HG02678 (cell line): ENCODE results near the gene TESK2.
A peak's percentile ranks its signal among the peaks of the same experiment; 100 is the strongest.

Experiments
- ATAC-seq: cut with Tn5 transposase; IDR thresholded peaks from one replicate; pipeline ENCODE4 v1.9.1; 2021; ENCODE audit warnings: mild to moderate bottlenecking, moderate library complexity; ENCODE audit not compliant: unreplicated experiment

TESK2 gene

DNA sequence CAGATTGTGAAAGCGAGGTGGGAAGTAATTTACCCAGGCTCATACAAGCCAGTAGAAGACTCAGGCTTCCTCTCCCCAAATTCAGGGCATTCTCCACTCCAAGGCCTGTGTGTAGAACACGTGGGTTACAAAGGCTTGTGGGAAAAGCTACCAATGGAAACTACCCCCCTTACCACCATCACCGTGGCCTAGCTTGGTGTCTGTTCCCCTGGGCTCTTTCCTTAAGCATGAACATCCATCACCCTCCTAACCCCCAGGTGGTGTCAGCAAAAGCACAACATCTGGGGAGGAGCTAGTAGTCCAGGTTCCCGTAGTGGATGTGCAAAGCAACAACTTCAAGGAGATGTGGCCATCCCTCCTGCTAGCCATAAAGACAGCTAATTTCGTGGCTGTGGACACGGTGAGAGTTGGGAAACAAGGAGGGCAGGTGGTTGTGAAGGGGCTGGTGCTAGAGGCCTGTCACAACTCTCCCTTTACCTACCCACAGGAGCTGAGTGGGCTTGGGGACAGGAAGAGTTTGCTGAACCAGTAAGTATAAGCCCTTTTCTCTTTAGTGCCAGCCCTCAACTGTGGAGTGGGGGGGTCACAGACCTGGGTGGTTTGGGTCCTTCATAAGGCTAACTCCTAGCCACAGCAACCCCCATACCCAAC is 150.0 kb downstream of the TESK2 start:
- ATAC-seq = no peak

DNA sequence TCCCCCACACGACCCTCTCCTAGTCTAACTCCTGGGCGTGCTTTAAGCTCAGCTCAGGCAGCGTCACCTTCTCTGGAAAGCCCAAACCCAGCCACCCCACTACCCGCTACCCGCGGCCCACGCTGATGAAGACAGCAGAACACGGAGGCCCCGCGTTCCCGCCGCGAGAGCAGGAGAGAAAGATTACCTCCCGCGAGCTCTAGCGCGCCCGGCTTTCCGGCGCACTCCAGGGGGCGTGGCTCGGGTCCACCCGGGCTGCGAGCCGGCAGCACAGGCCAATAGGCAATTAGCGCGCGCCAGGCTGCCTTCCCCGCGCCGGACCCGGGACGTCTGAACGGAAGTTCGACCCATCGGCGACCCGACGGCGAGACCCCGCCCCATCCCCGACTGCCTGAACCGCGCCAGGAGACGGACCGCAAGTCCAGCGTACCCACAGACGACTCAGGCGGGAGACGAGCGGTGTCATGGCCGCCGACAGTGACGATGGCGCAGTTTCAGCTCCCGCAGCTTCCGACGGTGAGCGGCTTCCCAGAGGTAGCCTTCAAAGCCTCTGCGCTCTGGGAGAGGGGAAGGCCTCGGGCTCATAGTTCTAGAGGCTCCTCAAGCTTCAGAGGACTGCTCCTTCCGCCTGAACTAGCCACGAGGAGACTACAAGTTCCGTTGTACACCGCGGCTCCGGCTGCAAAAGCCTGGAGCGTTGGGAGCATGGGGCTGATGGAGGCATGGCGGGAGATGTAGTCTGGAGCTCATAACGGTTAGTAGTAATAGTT is 151.0 kb downstream of the TESK2 start, which contains the start of the genes MUTYH and TOE1:
MUTYH (minus strand) TSS at position 652 of the 770 bp plus-strand sequence. CDS start 5,935 bp downstream, outside the sequence.
TOE1 (plus strand) TSS at position 382 of the 770 bp plus-strand sequence; CDS start at position 465, 83 bp downstream.
- peak; percentile 88 for ATAC-seq

DNA sequence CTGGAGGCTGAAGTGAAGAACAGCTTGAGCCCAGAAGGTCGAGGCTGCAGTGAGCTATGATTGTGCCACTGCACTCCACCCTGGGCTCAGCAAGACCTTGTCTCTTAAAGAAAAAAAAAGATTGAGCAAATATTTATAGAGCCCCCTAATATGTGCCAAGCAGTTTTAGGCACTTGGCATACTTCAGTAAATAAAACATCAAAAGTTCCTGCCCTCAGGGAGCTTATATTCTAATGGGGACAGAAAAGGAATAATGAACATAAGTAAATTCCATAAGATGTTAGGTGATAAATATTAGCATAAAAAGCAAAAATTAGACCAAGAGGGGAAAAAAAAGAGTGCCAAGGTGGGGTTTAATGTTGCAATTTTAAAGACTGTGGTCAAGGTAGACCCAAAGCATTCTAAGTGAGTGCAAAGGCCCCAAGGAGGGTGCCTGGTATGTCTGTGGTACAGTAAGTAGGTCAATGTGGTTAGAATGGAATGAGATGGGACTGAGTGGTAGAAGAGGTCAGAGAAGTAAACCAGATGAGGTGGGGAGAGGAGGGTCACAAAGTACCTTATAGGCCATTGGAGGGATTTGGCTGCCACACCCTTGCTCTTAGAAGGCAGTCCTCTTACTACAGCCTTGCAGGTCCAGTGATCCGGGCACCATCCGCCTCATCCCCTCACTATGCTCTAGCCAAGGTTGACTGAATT is 153.2 kb downstream of the TESK2 start:
- ATAC-seq = no peak

- no peak for ATAC-seq
Measured at GRCh38 chr1:45335855-45336324, 155.1 kb downstream of the TESK2 start.

- no peak for ATAC-seq
Measured at GRCh38 chr1:45334308-45335245, 156.4 kb downstream of the TESK2 start.

GRCh38 chr1:45332346-45332720 is 158.6 kb downstream of the TESK2 start:
- no peak for ATAC-seq

DNA sequence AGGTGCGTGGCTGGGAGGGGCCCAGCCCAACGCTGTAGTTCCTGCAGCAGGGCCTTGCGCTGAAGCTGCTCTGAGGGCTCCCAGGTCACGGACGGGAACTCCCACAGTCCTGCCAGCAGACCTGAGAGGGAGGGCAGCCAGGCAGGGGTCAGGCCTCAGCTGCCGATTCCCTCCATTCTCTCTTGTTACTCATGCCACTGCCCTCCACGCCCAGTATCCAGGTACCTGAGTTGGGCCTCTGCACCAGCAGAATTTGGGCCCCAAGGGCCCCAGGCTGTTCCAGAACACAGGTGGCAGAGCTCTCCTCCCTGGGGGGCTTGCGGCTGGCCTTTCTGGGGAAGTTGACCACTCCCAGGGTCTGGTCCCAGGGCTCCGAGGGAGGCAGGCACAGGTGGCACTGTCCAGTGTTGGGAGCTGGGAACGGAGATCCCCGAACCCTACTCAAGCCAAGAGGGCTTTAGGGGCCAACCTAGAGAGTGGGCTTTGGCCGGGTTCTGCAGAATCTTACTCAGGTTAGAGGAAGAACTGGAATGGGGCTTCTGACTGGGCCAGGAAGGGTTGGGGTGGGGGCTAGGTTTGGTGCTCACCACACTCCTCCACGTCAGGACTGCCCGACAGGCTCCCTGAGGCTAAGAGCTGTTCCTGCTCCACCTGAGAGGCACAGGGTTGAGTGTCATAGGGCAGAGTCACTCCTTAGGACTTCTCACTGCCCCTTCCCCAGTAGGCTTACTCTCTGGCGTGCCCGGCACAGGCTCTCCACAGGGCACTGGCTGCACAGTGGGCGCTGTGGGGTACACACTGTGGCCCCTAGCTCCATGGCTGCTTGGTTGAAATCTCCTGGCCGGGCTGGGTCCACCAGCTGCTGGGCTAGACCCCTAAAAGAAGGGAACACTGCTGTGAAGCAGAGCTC is 159.3 kb downstream of the TESK2 start:
- ATAC-seq = no peak

DNA sequence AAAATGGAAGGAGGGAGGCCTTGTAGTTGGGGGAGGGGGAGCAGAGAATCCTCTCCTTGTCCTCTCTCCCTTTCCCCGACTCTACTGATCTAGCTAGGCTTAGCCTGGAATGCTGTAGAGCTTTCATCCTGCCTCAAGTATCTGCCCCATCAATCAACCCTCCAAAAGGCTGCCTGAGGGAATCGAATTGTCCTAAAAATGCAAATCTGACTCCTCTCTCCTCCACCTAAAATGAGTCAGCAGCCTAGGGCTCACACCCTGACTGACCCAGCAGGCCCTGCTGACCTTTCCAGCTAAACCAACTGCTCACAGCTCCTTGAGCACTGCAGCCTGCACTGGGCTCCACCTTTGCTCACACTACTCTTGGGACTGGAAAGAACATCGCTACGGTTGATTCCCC is 161.5 kb downstream of the TESK2 start:
- no peak for ATAC-seq

DNA sequence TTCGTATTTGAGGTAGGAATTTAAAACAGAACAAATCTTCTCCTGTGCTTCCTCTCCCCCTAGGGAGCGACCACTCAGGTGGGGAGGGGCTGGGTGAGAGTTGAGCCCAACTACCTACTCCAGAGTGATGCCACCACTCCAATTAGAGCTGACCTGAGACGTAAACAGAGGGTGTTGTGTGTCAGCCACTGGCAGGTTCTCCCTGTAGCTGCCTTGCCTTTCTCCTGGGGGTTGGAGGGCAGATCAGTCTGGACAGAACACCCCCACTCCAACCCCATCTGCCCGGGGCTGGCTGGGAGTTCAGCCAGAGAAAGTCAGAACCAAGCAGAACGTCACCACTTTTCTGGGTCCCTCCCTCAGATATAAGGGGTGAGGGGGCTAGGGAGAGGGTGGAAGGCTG is 162.3 kb downstream of the TESK2 start:
- no peak for ATAC-seq

DNA sequence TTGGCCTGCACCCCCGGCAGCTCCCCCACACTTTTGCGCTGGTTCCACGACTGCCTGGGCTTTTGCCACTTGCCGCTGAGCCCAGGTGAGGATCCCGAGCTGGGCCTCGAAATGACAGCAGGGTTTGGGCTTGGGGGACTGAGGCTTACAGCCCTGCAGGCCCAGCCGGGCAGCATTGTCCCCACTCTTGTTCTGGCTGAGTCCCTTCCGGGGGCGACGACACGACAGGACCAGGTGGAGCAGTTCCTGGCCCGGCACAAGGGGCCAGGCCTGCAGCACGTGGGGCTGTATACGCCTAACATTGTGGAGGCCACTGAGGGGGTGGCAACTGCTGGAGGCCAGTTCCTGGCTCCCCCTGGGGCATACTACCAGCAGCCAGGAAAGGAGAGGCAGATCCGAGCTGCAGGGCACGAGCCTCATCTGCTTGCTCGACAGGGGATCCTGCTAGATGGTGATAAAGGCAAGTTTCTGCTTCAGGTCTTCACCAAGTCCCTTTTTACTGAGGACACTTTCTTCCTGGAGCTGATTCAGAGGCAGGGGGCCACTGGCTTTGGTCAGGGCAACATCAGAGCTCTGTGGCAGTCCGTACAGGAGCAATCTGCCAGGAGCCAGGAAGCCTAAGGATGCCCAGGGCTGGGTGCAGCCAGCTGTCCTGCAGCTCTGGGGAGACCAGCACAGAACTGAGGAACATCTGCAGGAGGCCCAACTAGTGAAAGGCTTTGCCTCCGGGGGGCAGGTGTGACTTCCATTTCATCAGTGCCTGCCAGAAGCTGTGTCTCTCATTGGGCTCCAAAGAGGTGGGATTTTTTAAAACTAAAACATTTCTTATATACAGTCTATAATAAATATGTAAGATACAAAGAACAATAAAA is 163.1 kb downstream of the TESK2 start:
- ATAC-seq = no peak

DNA sequence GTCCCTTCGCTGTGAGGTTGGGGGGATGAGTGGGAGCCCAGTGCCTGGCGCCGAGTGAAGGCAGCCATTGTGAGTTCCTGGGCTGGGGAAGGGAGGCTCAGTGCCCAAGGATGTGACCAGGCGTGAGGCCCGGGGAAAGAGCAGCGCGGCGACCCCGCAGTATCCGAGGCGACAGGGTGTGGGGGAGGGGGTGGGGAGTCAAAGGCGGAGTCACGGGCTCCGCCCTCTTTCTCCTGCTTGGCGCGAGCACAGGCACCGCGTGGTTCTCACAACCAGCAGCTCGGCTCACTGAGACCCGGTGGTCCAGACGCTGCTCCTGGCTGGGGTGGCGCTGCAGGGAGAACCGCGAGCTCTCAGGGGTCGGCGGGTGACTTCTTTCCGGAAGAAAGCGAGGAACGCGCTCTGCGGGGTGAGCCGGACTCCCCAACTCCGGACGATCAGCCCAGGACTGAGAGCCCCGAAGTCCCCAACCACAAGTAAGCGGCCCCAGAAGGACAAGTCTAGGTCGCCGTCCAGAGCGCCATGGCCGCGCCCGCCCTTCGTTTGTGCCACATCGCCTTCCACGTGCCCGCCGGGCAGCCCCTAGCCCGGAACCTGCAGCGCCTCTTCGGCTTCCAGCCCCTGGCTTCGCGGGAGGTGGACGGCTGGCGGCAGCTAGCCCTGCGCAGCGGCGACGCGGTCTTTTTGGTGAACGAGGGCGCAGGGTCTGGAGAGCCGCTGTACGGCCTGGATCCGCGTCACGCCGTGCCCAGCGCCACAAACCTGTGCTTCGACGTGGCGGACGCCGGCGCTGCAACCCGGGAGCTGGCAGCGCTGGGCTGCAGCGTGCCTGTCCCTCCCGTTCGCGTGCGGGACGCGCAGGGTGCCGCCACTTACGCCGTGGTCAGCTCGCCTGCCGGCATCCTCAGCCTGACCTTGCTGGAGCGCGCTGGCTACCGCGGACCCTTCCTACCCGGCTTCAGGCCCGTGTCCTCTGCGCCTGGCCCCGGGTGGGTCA is 164.0 kb downstream of the TESK2 start, which contains the start of gene HPDL:
HPDL (plus strand) TSS at position 269 of the 997 bp plus-strand sequence; CDS start at position 523, 254 bp downstream.
- peak; percentile 69 for ATAC-seq

DNA sequence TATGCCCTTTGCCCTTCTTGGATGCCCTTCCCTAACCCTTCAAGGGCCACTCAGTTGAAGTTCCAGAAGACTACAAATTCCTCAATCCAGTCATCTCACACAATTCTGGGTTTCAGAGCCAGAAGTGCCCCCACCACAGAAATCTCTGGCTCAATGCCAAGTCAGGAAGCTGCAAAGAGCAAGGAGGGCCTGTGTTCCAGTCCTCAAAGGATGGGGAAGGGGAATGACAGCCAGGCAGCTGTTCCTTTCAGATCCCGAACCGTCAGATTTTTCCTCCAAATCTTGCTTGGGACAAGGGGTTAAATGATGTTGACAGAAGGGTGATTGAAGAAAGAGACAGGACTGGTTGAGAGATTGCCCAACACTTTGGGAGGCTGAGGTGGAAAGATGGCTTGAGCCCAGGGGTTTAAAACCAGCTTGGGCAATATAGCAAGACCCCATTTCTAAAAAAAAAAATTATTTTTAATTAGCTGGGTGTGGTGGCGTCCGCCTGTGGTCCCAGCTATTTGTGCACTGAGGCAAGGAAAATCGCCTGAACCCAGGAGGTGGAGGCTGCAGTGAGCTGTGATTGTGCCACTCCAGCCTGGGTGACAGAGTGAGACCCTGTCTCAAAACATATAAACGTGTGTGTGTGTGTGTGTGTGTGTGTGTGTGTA is 165.0 kb downstream of the TESK2 start:
- no peak for ATAC-seq

DNA sequence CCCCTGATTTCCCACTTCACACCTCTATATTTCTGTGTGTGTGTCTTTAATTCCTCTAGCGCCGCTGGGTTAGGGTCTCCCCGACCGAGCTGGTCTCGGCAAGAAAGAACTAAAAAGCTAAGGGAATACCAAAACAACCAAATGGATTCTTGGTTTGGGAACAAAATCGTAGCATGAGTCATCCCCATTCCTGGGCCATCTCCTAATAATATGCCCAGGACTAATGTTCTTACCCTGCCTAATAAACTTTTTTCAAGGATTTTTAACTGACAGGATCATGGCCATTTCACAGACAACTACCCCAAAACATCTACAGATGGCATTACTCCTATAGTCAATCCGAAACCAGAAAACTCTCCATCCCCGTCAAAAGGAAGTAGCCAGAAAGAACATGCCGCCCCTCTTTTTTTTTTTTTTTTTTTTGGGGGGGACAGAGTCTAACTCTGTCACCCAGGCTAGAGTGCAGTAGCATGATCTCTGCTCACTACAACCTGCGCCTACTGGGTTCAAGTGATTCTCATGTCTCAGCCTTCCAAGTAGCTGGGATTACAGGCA is 168.4 kb downstream of the TESK2 start:
- ATAC-seq = no peak

DNA sequence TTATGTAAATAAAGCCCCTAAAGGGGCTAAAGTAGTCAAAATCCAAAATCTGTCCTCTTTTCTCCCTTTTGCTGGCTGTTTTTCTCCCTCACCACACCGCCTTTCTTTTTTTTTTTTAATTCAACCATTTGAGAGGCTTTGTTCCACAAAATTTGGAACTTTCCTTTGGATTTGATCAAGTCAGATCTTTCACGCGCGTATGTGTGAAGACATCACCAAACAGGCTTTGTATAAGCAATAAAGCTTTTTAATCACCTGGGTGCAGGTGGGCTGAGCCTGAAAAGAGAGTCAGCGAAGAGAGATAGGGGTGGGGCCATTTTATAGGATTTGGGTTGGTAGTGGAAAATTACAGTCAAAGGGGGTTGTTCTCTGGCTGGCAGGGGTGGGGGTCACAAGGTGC is 169.5 kb downstream of the TESK2 start:
- no peak for ATAC-seq

GRCh38 chr1:45319761-45320160 is 171.2 kb downstream of the TESK2 start:
- no peak for ATAC-seq

GRCh38 chr1:45317166-45317565 is 173.8 kb downstream of the TESK2 start:
- ATAC-seq = no peak
